GM19025 (cell line): ENCODE data around the gene SIRT7.

Experiments
- ATAC-seq: cut with Tn5 transposase; IDR thresholded peaks from one replicate; pipeline ENCODE4 v1.9.1; 2021; ENCODE audit warnings: mild to moderate bottlenecking, low read depth, moderate library complexity; ENCODE audit not compliant: unreplicated experiment

The SIRT7 gene

DNA sequence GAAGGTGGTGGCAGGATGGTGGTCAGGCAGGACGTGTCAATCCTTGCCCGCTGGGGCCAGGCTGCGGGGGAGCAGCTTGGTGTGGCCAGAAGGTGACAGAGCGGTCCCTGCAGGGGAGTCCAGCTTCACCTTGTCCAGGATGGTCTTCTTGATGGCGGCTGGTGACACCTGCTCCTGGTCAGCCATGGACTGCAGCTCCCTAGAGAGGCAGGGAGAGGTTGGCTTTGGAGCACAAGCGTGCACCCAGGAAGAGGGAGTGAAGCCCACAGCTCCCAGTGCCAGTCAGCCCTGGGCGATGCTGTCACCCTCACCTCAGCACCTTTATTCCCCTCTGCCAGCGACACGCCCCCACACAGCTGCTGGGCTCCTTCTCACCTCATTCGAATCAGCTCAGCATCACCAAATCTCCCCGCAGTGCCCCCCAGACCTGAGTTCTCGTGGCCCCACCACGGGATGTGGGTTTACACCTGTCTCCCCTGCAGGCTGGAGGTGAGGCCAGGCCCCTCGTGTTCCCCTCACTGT lies 15.3 kb upstream of the SIRT7 start:
- ATAC-seq = no peak

- ATAC-seq = no peak
Observed at GRCh38 chr17:81932333-81932983, 14.5 kb upstream of the SIRT7 start.

GRCh38 chr17:81931557-81932332 lies 13.8 kb upstream of the SIRT7 start:
- ATAC-seq = no peak

DNA sequence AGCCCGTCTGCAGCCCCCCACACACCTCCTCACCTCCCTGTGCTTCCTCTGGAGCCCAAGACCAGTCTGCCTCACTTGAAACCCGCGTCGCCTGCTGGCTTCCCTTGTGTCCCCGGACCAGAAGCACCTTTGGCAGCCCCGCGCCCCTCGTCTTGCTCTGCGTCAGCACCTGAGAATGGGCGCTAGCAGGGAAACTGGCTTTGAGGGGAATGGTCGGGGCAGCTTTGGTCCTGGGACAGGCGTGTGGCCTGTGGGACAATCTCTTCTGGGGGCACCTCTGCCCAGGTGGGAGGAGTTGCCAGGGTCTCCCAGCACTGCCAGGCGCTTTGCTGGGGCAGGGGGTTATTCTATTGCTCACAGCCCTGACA lies 13.2 kb upstream of the SIRT7 start:
- ATAC-seq = no peak

GRCh38 chr17:81930142-81931125 lies 12.5 kb upstream of the SIRT7 start:
- ATAC-seq = no peak

- ATAC-seq = no peak
Observed at GRCh38 chr17:81929253-81930141, 11.5 kb upstream of the SIRT7 start.

- no peak for ATAC-seq
Observed at GRCh38 chr17:81928544-81929252, 10.7 kb upstream of the SIRT7 start.

GRCh38 chr17:81927653-81928543 lies 9.9 kb upstream of the SIRT7 start, which contains the start of gene MAFG:
Gene MAFG (minus strand): TSS chr17:81927735. CDS start chr17:81923185, 4,550 bp downstream.
- ATAC-seq = peak; percentile 71

- peak; percentile 14 for ATAC-seq
Observed at GRCh38 chr17:81927152-81927652, 9.2 kb upstream of the SIRT7 start.

DNA sequence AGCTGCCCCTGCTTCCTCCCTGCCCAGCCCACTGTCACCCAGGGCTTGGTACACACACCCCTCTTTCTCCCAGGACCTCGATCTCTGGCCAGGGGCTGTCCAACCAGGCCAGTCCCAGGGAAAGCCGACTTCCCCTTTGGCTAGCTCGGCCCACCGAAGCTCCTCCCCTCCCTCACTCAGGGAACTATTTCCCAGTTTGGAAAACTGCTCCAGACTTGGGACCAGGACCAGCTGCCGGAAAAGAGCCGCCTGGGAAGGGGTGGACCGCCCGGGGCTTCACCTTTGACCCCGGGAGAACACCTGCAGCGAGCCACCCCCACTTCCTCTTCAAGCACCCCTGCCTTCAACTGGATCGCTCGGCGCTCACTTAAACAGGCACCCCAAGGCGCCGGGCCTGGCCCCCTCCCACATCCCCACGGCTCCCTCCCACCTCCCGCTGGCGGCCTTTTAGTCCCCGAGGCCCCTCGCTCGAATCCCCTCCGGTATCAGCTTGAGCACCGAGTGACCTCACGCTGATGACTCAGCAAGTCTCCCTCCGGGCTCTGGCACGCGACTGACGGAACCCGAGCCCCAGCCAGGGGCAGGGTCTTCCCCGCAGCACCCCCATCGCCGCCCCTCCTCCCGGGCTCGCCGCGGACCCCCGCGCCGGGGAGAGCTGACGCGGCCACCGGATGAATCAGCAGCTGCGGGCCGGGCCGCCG lies 8.6 kb upstream of the SIRT7 start:
- ATAC-seq = peak; percentile 15

DNA sequence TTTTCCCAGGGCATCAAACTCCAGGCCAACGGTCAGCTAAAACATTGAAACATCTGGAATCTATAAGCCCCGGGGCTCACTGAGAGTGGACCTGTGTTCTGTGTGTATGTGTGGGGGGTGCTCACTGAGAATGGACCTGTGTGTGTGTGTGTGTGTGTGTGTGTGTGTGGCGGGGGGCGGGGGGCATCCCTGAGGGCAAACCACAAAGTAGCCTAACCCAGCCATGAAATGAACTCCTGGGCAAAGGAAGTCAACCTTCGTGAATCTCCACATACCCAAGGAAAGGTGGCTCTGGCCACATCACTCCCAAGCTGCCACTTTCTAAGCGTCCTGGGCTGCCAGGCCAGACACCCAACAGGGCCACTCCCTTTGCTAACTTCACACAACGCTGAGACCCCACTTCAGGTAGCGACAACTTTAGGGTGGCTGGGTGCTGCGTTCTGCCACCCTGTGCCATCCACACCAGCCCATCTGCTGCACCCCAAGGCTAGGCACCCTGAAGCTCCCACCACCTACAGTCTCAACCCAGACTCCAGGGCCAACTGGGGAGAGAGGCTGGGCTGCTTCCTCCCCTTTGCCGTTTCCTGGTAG lies 8.0 kb upstream of the SIRT7 start:
- no peak for ATAC-seq

GRCh38 chr17:81924557-81925532 lies 6.9 kb upstream of the SIRT7 start:
- ATAC-seq = no peak

GRCh38 chr17:81923302-81924260 lies 5.6 kb upstream of the SIRT7 start:
- no peak for ATAC-seq

DNA sequence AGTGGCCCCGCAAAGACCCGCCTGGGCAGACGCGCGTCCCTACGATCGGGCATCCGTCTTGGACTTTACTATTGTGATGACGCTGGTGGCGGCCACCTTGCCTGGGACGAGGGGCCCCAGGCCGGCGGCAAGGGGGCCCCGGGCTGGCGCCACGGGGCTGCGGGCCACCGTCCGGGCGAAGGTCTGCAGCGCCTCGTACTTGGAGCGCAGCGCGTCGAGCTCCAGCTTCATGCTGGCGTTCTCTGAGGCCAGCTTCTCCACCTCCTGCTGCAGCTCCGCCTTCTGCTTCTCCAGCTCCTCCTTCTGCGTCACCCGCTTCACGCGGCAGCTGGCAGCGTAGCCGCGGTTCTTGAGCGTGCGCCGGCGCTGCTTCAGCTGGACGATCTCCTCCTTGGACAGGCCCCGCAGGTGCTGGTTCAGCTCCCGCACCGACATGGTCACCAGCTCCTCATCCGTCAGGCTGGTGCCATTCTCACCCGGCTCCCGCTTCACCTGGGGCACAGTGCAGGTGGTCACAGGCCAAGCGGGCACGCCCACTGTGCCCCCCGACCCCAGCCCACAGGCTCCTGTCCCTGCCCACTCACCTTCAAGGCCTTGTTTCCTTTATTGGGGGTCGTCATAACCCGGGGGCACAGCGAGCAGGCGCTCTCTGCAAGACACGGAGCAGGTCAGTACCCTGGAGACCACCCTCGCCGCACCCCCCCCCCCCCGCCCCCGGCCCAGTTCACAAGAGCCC lies 4.8 kb upstream of the SIRT7 start:
- no peak for ATAC-seq
